Posterior cingulate gyrus (tissue), 11 donors: ENCODE data around the gene TMEM151A.
A peak's percentile ranks its signal among the peaks of the same experiment; 100 is the strongest.

Source experiments
- DNase-seq, 10 donors: peaks; one replicate each; pipeline versions ENCODE4 v3.0.0 to v3.0.0-alpha.2; 2020 to 2021; ENCODE audit warnings: mixed read lengths in 3 of 10
- intact Hi-C: fragments of 100-400 bp; cut with DNase I; formaldehyde crosslinking; loops from one replicate; pipeline ENCODE4 v1.15.1; 2023

The TMEM151A gene

DNA sequence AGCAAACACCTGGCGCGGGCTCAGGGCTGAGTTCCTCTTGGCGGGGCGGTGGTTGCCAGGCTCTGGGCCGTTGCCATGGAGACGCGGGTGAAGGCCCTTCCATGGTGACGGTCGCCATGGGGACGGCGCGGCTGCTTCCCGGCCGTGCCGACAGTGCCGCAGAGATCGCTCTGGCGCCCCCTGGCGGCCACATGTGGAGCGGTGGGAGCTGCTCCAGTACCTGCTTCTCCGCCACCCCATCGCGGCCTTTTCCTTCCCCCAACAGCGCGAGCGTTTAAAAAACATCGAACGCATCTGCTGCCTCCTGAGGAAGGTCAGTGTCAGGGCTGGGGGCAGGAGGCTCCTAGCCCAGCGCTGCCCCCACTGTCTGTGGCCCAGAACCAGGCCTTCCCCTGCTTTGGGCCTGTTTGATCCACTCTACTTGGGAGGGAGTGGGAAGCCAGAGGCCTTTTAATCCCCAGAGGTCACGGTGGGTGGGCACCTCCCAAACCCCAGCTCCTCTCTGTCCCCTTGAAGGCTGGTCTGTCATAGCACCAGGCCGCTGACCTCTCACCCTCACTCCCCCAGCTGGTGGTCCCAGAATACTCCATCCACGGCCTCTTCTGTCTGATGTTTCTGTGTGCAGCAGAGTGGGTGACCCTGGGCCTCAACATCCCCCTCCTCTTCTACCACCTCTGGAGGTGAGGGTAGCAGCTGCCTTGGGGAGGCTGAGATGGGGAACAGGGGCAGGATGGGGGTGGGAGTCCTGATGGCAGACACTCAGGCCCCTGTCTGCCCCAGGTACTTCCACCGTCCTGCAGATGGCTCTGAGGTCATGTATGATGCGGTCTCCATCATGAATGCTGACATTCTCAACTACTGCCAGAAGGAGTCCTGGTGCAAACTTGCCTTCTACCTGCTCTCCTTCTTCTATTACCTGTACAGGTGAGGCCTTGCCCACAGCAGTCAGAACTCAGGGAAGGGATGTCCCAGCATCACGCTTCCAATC, 8.9 kb upstream of the TMEM151A start:
- intact Hi-C loops, result loop anchor here (2.0 kb wide), 1 partner anchor 60 kb away; no protein-coding TSS in a partner anchor
- peak; percentile 98 to 100 (median 100) for DNase-seq

DNA sequence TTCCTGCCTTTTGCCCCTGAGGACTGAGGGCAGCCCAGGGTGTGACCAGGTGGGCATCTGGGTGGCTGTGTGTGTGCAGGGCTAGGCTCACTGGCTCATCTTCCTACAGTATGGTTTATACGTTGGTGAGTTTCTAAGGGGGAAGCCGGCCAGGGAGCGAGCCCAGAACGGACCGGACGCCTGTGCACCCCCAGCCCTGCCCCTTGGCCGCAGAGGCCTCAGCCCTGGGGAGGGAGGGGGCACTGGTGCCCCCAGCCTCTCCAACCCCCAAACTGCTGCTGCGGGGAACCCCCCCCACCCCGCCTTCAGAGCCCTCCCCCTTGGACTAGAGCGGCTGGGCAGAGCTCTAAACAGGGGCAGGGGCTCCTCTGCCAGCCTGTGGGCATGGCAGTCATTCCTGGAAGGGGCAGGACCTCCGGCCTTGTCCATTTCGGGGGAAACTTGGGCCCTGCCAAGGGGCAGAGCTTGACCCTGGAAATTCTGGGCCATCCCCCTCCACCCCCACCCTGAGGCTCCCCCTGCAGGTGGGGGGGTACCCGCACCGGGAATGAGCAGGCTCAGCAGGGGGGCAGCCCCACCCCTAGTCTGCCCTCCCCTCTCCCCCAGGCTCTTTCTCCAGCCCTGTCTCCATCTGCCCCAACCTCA, 8.1 kb upstream of the TMEM151A start:
- no peak for DNase-seq
- intact Hi-C loops, result loop anchor here (2.0 kb wide), 1 partner anchor 61 kb away; no protein-coding TSS in a partner anchor

DNA sequence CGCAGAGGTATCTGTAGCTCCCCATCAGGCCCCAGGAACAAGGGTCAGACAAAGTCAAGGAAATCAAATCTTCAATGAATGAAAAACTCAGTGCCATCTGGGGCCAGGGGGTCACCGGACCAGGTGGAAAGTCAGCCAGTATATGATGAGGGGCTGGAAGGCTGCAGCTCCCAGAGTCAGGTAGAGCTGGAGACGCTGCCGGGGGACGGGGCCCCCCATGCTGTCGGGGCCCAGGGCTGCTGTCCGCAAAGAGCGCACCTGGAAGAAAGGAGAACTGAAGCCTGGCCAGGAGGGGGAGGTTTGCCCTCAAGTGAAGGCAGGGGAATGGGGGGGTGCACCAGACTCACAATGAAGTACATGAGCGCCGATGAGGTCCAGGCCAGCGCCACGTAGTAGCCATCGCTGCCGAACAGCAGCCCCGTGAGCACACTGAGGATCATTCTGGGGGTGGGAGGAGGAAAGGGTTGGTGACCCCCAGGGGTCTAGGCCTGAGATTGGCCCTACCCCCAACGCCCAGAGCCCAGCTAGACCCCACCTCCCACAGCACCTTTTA, 7.1 kb upstream of the TMEM151A start:
- DNase-seq, result no peak
- intact Hi-C loops, result no loop called here

DNA sequence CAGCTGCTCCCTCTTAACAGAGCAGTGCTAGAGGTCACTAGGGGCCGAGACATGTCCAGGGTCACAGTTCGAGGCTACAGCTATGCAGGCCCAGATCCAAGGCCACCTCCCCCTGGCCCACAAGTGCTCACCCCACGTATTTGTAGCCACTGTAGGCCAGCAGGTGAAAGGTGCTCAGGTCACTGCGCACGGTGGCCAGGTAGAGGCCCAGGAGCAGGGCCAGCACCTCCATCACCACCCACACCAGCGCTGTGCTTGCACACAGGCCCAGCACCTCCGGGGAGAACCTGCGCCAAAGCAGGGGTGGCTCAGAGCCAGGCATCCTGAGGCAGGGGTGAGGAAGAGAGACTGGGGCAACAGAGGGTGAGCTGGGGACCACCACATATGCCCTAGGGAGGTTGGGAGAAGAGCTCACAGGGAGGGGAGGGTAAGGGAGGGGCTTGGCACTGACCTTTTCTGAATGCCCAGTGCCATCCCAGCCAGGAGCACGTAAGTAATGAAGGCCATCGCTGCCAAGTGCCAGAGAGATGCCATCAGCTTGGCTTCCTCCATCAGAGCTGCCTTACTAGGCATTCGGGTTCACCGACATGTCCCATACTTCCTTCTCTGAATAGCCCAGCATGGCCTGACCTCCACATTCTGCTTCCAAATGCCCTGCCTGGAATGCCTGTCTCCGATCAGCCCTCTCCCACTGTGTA, 6.3 kb upstream of the TMEM151A start:
- no peak for DNase-seq
- intact Hi-C loops, result no loop called here

DNA sequence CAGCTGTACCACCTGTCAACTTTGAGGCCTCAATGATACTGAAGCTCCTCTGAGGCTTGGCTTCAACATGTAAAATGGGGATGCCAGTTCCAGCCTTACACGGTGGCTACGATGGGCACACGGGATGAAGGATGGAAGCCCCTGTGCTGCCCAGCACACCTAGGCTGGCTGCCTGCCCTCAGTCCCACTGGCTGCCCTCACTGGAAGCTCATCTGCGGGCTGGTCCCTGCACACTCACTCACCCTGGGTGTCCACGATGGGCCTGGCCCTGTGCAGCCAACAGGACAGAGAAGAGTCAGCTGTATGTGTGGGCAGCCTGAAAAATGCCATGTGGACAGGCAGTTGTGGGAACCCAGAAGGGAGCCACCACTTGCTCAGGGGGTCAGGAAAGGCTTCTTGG, 5.0 kb upstream of the TMEM151A start:
- DNase-seq, result peak in 1 of 10 donors; percentile 79
- intact Hi-C loops, result no loop called here

DNA sequence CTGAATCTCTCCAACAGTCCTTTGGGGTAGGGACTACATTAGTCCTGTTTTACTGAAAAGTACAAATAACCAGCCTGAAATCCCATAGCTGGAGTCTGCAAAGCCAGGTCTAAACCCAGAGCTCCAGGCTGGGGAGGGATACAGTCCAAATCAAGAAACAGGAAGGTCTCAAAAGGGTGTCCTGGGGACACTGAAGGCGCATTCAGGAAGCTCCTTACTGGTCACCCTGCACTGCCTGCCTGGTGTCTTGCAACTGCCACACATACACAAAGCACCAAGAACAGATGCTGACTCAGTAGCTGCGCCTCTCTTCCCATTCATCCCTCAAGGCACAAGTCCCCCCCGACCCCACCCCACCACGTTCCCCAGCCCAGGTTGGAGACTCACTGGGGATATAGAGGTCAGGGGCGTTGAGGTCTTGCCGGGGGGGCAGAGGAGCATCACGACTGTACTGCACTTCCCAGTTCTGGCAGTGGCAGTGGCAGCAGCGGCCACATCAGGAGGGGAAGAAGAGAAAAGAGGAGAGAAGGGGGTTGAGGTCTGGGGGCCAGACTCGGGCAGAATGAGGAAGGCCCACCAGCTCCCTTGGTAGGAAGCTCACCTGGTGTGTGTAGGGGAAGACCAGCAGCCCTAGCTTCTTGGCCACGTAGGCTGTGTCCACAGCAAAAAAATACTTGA, 4.3 kb upstream of the TMEM151A start:
- intact Hi-C loops, result no loop called here
- no peak for DNase-seq

DNA sequence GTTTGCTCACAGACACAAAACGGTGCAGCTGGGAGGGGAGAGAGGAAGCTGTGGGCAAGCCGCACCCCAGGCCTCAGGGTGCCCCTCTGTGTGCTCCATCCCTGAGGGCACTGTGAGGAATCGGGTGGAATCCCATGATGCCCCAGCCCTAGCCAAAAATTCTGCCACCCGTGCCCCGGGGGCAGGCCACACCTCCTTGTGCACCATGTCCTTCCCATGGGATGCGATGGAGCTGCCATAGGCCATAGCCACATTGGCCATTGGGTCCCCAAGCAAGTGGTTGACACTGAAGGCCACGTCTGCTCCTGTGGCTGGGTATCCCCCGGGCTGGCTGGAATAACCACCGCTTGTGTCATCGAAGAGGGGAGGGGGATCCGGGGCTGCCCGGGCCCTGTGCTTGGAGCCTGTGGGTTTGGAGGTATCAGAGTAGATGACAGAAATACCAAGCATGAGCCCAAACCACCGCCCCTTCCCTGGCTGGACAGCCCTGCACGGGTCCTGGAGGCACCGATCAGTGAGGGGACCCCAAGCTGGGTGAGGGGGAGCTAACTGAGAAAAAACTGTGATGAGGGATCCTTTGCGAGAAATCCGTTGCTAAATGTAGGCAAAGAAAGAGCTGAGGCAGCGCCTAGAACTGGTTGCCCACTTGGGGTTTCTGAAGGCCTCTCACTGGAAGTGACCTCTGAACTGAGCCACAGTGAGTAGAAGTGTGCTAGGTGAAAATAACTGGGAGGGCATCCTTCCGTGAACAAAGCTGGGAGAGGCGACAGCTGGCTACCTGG, 3.6 kb upstream of the TMEM151A start:
- DNase-seq, result no peak
- intact Hi-C loops, result no loop called here

DNA sequence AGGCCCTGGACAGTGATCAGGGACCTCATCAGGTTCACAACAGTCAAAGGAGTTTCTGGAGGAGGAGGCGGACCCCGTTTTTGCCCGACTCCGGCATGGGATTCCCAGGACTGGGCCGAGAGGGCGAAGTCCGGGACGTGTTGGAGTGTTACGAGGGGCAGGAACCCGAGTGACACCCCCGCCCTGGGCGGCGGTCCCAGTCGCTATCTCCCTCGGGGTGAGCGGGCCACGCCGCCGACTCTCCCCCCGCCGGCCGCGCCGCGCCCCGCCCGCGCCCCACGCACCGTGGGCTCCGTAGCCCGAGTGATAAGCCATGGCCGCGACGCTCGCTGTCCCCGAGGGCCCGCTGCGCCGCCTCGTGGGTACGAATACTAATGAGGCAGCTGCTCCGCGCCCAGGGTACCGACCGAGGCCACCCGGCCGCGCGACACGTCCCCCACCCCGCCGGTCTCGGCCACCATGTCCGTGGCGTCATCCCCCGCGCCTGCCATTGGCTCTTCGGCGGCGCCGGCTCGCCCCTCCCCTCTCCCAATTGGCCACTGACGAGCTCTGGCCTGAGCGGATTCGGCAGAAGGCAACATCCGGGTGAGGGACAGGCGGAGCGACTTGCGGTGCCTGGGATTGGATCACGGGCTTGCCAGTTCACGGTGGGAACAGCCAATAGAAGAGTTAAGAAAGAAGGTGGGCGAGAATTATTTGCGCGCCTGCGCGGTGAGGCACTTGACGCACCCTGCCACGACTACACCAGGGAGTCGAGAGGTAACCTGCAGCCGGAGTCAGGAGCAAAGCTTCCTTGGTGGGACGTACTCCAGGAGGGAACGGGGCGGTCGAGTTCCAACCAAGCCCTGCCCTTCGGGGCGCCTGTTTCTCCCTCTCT, 2.8 kb upstream of the TMEM151A start, which contains the start of gene YIF1A:
Gene YIF1A (minus strand): TSS at position 473 of the 877 bp plus-strand sequence. CDS start 158 bp downstream, at position 315.
- DNase-seq, result peak; percentile 98 to 100 (median 99)
- intact Hi-C loops, result no loop called here

DNA sequence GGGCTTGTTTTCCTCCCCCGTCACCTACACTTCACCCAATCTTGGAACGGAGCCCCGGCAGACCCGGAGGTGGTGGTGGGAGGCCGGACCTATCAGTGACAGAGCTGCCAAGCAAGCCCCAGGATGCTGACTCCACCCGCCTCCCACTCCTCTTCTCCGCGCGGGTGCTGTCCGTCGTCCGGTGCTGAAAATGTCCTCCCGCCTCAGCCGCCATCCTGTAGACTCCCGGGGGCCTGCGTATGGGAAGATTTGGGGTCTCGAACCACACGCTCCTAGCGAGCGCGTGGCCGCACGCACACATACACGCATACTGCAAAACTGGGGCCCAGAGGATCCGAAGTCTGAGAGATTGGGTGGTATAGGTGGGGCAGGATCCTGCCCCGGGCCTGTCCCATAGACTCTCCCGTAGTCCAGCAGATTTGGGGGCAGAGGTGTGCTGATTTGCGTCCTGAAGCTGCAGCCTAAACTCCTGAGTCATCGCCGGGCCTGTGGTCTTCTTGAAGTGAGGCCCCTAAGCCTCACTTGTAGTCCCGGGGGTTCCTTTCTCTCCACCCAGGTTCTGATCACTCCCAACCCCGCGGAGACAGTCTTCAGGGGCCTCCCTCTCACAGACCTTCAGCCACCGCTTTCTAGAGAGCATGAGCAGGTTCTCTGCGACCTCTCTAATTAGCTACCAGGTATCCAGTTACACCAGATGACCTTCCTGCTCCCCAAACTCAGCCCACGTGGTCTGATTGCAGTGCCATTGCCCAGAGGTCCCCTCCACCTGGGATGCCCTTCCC, 2.0 kb upstream of the TMEM151A start:
- intact Hi-C loops, result loop anchor here (5.0 kb wide), 1 partner anchor 38 kb away; no protein-coding TSS in a partner anchor
- peak in 6 of 10 donors; percentile 56 to 92 (median 68) for DNase-seq

DNA sequence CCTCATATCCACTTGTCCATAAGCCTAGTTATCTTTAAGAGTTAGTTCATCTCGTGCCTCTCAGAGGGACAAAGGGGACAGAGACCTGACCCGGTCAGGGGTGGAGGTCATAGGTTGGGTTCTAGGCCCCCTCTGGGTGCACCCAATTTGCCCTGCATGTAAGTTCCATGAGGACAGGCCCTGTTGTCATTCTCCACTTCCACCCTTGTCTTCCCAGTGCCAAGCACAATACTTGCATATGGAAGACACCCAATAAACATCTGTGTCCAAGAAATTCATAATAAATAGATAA, 1.4 kb upstream of the TMEM151A start:
- intact Hi-C loops, result loop anchor here (5.0 kb wide), 1 partner anchor 37 kb away; no protein-coding TSS in a partner anchor
- DNase-seq, result no peak

DNA sequence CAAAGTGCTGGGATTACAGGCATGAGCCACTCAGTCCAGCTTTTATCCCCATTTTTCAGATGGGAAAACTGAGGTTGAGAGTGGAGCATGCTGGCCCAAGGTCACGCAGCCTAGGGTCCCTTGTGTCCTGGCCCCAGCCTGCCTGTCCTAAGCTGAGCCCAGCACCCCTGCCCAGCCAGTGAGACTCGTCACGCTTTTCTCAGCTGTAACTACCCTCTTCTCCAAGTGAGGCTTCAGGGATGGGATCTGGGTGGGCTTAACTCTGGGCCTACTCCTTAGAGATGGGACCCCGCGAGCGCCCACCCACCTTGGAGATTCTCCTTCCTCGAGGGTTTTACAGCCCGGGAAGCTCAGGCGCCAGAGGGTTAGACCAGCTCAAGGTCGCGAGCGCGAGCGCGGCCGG, 390 bp upstream of the TMEM151A start:
- no peak for DNase-seq
- intact Hi-C loops, result loop anchor here (5.0 kb wide), 1 partner anchor 36 kb away; no protein-coding TSS in a partner anchor

DNA sequence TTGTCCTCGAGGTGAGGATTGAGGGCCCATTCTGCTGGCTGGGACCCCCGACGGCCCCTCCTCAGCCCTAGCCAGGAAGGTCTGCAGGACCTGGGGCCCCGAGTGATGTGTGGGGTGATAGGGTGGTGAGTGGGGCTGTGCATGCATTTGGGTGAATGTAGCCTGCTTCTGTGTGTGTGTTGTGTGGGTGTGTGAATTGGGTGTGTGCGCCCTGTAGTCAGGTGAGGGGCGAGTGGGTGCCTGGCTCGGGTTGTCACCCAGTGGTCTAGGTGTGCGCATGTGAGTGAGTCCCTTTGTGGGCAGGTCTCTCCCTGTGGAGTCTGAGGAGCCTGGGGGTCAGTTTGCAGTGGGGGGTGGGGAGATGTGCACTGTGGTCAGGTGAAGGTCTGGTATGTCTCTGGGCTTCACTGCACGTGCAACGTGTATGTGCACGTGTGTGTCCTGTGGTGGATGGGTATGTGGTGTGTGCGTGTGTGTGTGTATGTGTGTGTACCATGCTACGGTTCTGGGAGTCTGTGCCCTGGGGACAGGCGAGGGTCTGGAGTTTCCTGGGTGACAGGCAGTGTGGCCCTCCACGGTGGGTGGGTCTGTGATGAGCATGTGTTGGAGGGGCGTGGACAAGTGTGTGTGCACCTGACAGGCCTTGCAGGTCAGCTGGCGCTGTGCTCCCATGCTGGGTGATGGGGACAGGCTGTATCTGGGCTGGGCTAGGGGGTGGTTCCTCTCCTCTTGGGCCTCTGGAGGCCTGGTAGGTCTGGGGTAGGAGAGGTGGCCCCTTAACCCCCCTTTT, 1.0 kb downstream of the TMEM151A start:
- no peak for DNase-seq
- intact Hi-C loops, result loop anchor here (5.0 kb wide), 1 partner anchor 35 kb away; no protein-coding TSS in a partner anchor

DNA sequence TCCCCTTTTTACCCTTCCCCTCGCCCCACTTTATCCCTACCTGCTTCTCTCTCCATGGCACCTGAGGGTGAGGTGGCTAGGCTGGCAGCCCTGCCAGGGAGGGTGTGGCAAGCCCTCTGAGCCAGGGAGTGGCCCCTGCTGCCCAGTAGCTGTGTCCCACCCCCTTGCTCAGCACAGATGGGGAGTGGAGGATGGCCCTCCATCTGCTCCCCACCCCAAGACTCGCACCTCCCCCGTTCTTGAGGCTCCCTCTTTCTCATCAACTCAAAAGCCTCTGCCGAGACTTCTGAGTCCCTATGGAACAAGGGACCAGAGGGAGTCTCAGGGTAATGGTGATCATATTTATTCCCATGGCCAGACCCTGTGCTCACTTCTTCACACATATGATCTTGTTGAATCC, 1.7 kb downstream of the TMEM151A start:
- intact Hi-C loops, result loop anchor here (5.0 kb wide), 1 partner anchor 34 kb away; no protein-coding TSS in a partner anchor
- DNase-seq, result peak in 2 of 10 donors; percentile 75 to 89

DNA sequence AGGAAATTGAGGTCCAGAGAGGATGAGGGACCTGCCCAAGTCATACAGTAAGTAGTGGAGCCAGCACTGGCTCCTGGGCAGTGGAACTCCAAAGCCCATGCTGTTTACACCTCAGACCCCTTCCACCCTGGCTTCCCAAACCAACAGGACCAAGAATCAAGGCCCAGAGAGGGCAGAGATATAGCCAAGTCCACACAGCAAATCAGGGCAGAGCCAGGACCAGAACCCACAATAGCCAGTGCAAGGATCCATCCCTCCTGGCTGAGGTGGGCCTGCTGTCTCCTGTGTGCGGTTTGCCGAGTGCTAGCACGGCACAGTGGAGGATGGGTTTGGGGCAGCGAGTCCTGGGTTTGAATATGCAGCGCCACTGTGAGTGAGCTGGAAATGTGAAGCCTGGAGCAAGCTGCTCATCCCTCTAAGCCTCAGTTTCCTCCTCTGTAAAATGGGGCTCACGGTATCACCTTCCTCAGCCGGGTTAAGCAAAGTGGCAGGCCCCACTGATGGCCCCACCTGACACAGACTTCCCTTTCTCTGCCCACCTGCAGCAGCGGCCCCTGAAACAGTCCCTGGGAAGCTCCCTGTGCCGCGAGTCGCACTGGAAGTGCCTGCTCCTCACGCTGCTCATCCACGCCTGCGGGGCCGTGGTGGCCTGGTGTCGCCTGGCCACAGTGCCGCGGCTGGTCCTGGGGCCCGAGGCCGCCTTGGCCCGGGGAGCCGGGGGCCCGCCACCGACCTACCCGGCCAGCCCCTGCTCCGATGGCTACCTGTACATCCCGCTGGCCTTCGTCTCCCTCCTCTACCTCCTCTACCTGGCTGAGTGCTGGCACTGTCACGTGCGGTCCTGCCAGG, 2.3 kb downstream of the TMEM151A start:
- intact Hi-C loops, result loop anchor here (5.0 kb wide), 1 partner anchor 33 kb away; no protein-coding TSS in a partner anchor
- no peak for DNase-seq
